BLaER1 treated with 17β-estradiol and CSF1 and Interleukin-3, amounts not matched to agents 10 nM and 100 nM (cell line): Measurements from ENCODE around the gene SEC24C.
"Not testable (repeated sequence)": the region's sequence is repeated elsewhere in the genome, so short reads cannot be mapped to it uniquely, and the experiment has no call there.

Source experiments
- H3K27ac ChIP-seq, 11 experiments: shearing (Covaris generic); formaldehyde crosslinking; 2 replicates each; pipeline ENCODE4 v1.8.1; 2022
- H3K27me3 ChIP-seq, 11 experiments: shearing (Covaris generic); formaldehyde crosslinking; 2 replicates each; pipeline ENCODE4 v1.8.1; 2022
- H3K36me3 ChIP-seq, 11 experiments: shearing (Covaris generic); formaldehyde crosslinking; 2 replicates each; pipeline ENCODE4 v1.8.1; 2022
- H3K4me1 ChIP-seq, 10 experiments: shearing (Covaris generic); formaldehyde crosslinking; 2 replicates each; pipeline ENCODE4 v1.8.1; 2022
- H3K4me2 ChIP-seq, 11 experiments: shearing (Covaris generic); formaldehyde crosslinking; 2 replicates each; pipeline ENCODE4 v1.8.1; 2022
- H3K4me3 ChIP-seq, 10 experiments: shearing (Covaris generic); formaldehyde crosslinking; 2 replicates each; pipeline ENCODE4 v1.8.1; 2022
- H3K9ac ChIP-seq, 11 experiments: shearing (Covaris generic); formaldehyde crosslinking; 2 replicates each; pipeline ENCODE4 v1.8.1; 2022
- H3K9me3 ChIP-seq, 11 experiments: shearing (Covaris generic); formaldehyde crosslinking; replicated peaks in 1 of 11; 2 replicates each; pipeline ENCODE4 v1.8.1; 2022
- H4K20me1 ChIP-seq, 11 experiments: shearing (Covaris generic); formaldehyde crosslinking; 2 replicates each; pipeline ENCODE4 v1.8.1; 2022
- Cebpa-rat ChIP-seq, 11 experiments: shearing (Covaris generic); IDR thresholded peaks; 2 replicates each; pipeline ENCODE4 v1.8.1; 2022

Gene SEC24C, protein sequence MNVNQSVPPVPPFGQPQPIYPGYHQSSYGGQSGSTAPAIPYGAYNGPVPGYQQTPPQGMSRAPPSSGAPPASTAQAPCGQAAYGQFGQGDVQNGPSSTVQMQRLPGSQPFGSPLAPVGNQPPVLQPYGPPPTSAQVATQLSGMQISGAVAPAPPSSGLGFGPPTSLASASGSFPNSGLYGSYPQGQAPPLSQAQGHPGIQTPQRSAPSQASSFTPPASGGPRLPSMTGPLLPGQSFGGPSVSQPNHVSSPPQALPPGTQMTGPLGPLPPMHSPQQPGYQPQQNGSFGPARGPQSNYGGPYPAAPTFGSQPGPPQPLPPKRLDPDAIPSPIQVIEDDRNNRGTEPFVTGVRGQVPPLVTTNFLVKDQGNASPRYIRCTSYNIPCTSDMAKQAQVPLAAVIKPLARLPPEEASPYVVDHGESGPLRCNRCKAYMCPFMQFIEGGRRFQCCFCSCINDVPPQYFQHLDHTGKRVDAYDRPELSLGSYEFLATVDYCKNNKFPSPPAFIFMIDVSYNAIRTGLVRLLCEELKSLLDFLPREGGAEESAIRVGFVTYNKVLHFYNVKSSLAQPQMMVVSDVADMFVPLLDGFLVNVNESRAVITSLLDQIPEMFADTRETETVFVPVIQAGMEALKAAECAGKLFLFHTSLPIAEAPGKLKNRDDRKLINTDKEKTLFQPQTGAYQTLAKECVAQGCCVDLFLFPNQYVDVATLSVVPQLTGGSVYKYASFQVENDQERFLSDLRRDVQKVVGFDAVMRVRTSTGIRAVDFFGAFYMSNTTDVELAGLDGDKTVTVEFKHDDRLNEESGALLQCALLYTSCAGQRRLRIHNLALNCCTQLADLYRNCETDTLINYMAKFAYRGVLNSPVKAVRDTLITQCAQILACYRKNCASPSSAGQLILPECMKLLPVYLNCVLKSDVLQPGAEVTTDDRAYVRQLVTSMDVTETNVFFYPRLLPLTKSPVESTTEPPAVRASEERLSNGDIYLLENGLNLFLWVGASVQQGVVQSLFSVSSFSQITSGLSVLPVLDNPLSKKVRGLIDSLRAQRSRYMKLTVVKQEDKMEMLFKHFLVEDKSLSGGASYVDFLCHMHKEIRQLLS

DNA sequence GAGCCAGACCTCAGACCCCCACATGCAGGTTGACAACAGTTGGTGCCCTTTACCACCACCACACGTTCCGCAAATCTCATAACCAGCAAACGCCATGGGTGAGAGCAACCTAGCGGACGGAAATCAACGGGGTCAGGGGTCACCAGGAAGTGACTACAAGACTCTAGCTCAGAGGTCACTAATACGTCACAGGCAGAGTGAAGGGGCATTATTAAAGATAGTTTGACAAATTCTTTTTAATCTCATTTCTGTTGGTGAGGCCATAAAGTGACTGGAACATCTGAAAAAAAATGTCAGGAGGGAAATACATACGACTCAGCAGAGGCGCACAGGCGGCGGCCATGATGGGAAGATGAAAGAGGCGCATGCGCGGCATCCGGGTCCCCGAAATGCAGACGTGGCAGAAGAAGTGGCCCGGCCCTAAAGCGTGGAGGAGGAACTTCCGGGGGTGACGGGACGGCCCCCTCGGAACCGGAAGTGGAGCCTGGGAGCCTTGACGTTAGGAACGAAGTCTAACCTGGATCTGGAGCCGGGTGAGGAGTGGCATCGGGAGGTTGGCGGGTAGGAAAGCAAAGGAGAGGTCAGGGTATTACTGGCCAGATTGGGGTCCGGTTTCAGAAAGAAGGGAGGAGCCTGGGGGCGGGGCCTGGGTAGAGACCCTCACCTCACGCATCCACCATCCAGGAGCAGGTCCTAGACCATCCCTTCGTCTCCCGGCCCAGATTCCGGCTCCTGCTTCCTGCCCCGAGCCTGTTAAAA is at the start of gene SEC24C:
TSS of gene SEC24C (plus strand) at position 468 of the 759 bp plus-strand sequence. CDS start 2,461 bp downstream, outside the sequence.
- H4K20me1 ChIP-seq, result peaks cover 0 to 30% (median 8%) of the 10 kb centered on the region in 11 experiments; a peak in 13 of 22 replicates
- peaks cover 28 to 63% (median 37%) of the 10 kb centered on the region in 11 experiments for H3K36me3 ChIP-seq
- H3K9ac ChIP-seq, result peak within 1 kb of the TSS; percentile 79 to 95 (median 88)
- H3K4me2 ChIP-seq, result peak within 1 kb of the TSS; percentile 86 to 98 (median 94)
- no peaks in the 10 kb centered on the region for H3K27me3 ChIP-seq
- peak within 1 kb of the TSS; percentile 71 to 99 (median 89) for H3K4me3 ChIP-seq
- TF ChIP-seq Cebpa-rat (IDR thresholded peaks at IDR 0.05), result no peak
- H3K4me1 ChIP-seq, result peaks cover 30 to 55% (median 41%) of the 10 kb centered on the region in 10 experiments
- H3K27ac ChIP-seq, result peak within 1 kb of the TSS; percentile 85 to 97 (median 92)
- H3K9me3 ChIP-seq, result no peaks in the 10 kb centered on the region

DNA sequence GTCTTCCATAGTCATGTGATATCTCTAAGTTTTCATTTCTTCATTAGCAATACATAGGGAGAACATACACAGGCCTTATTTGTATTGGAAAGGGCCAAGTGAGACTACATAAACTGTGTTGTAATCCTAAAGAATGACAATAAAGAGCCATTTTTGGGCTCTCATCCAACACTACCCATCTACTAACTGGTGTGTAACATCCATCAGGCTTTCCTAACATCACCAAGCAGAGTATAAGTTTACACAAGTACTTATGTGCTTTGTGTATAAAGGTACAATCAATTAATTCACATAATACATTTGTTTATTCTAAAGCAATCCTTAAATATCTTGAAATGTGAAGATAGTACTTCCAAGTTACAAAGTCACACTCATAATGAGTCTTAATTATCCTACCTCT is 48.9 kb upstream of the SEC24C start:
- not testable (repeated sequence) for H3K27me3 ChIP-seq, H4K20me1 ChIP-seq

DNA sequence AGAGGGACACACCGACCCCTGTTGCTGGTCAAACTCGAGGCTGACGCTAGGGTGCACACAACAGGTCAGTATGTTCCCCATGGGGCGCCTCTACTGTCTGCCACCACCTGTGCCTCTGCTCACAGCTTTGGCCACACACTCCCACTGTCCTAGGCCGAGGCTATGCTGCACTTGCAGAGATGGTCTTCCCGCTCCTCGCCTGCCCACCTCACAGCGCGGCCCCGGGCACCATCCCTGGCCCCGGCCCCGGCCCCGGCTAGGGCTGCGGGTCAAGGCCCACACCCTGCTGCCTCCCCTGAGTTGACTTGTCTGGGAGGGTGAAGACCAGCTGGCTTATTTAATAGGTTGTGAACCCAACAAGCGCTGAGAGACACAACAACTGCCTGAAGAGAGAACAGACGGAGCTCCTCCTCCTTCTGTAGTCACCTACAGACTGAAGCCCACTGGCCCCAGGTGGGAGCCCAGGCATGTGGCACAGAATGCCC is 46.5 kb upstream of the SEC24C start, which contains the start of gene AGAP5:
TSS of gene AGAP5 (minus strand) at position 435 of the 485 bp plus-strand sequence. CDS start at position 81, 354 bp downstream.
- peaks cover 0 to 29% (median 0%) of the 10 kb centered on the region in 11 experiments; a peak in 8 of 22 replicates for H3K36me3 ChIP-seq
- not testable (repeated sequence) for H3K27me3 ChIP-seq, H3K4me2 ChIP-seq, H3K9me3 ChIP-seq, H3K4me3 ChIP-seq, H4K20me1 ChIP-seq, H3K27ac ChIP-seq, H3K9ac ChIP-seq
- peaks cover 0 to 16% (median 4%) of the 10 kb centered on the region in 10 experiments; a peak in 9 of 20 replicates for H3K4me1 ChIP-seq

More for the DNA sequence above, 48.9 kb upstream of the SEC24C start:
- not testable (repeated sequence) for H3K4me1 ChIP-seq, H3K4me3 ChIP-seq, H3K9me3 ChIP-seq, H3K27ac ChIP-seq, H3K4me2 ChIP-seq, H3K9ac ChIP-seq
- peaks cover 0 to 33% (median 0%) of the 10 kb centered on the region in 11 experiments; a peak in 9 of 22 replicates for H3K36me3 ChIP-seq

DNA sequence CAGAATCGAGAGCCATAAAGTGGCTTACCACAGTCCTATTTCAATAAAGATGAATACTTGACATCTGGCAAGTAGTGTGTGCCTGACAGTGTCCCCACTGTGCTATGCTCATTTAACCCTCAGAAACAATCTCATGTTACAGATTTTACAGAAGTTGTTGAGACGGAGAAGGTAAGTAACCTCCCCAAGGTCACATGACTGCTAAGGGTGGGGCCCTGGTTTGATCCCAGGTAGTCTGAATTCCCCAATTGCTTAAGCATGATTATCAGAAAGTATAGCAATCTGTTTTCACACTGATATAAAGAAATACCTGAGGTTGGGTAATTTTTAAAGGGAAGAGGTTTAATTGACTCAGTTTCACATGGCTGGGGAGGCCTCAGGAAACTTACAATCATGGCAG is 45.4 kb upstream of the SEC24C start:
- Histone ChIP-seq H3K4me1 (peaks cover 0 to 20% (median 5%) of the 10 kb centered on the region in 10 experiments; a peak in 9 of 20 replicates), H3K36me3 (peaks cover 0 to 21% (median 0%) of the 10 kb centered on the region in 11 experiments; a peak in 7 of 22 replicates)
- not testable (repeated sequence) for H3K4me3 ChIP-seq, H3K9me3 ChIP-seq, H3K27me3 ChIP-seq, H3K27ac ChIP-seq, H3K4me2 ChIP-seq, H3K9ac ChIP-seq, H4K20me1 ChIP-seq

DNA sequence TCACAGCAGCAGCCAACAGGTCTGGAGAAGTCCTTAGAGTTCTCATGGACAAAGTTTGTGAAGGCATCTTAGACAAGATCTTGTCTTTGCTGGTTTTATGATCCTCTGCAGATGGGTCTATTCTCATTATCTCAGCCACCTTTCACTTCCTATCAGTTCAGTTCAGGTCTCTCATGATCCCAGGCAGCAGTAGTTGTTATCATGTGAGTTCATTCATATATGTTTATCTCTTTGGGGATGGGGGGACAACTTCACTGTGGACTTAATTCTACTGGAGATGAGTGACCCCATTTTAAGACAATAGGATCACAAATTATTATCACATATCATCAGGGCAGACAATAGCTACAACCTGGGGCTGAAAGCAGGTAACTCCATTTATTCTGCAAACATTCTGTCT is 40.2 kb upstream of the SEC24C start:
- not testable (repeated sequence) for H3K4me3 ChIP-seq

DNA sequence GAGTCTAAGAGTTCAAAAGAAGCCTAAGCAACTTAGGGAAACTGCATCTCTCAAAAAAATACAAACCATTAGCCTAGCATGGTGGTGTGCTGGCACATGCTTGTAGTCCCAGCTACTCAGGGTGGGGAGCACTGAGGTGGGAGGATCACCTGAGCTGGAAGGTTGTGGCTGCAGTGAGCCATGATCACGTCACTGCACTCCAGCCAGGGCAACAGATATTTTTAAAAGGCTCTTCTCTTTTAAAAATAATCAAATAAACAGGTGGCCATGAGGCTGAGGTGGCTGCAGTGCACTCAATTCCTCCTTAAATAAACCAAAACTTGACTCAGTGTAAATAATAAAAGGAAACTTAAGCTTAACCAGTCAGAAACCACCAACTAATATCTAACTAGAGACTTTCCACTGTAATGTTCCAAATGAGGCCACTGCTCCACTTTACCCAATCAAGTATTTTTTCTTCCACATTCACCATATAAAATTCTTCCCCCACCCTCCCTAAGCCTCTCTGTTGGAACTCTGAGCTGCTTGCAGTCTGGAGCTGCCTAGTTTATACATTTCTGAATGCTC is 38.6 kb upstream of the SEC24C start:
- H3K4me2 ChIP-seq, H3K4me3 ChIP-seq: not testable (repeated sequence)

More for the DNA sequence above, 40.2 kb upstream of the SEC24C start:
- not testable (repeated sequence) for H3K4me2 ChIP-seq, H4K20me1 ChIP-seq, H3K27me3 ChIP-seq, H3K27ac ChIP-seq, H3K9me3 ChIP-seq, H3K9ac ChIP-seq
- Histone ChIP-seq H3K4me1 (peaks cover 0 to 34% (median 5%) of the 10 kb centered on the region in 10 experiments; a peak in 9 of 20 replicates), H3K36me3 (peaks cover 0 to 20% (median 3%) of the 10 kb centered on the region in 11 experiments; a peak in 10 of 22 replicates)

DNA sequence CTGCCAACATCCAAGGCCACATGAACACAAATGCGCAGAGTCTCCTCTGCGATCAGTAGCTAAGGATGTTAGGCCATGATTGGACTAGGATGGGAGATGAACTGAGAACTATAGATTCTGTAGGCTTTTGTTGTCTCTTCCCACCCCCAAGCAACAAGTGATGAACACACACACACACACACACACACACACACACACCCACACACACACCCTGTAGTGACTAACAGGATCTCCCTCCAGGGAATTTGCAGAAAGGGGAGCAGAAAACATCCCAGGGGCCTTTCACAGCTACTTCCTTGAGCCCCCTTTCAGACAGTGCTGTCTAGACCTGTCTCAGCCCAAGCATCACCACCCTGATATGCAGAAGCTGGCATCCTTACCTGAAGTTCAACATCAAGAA is 37.7 kb upstream of the SEC24C start:
- peaks cover 3 to 22% (median 10%) of the 10 kb centered on the region in 11 experiments; a peak in 16 of 22 replicates for H3K36me3 ChIP-seq
- not testable (repeated sequence) for H3K9ac ChIP-seq, H4K20me1 ChIP-seq, H3K9me3 ChIP-seq, H3K27me3 ChIP-seq, H3K27ac ChIP-seq, H3K4me3 ChIP-seq, H3K4me2 ChIP-seq
- peaks cover 0 to 30% (median 3%) of the 10 kb centered on the region in 10 experiments; a peak in 9 of 20 replicates for H3K4me1 ChIP-seq

More for the DNA sequence above, 38.6 kb upstream of the SEC24C start:
- H3K4me1 ChIP-seq, result peaks cover 0 to 34% (median 5%) of the 10 kb centered on the region in 10 experiments; a peak in 9 of 20 replicates
- H3K9me3 ChIP-seq, H3K9ac ChIP-seq, H3K27ac ChIP-seq, H4K20me1 ChIP-seq, H3K27me3 ChIP-seq: not testable (repeated sequence)
- H3K36me3 ChIP-seq, result peaks cover 3 to 21% (median 10%) of the 10 kb centered on the region in 11 experiments; a peak in 16 of 22 replicates

DNA sequence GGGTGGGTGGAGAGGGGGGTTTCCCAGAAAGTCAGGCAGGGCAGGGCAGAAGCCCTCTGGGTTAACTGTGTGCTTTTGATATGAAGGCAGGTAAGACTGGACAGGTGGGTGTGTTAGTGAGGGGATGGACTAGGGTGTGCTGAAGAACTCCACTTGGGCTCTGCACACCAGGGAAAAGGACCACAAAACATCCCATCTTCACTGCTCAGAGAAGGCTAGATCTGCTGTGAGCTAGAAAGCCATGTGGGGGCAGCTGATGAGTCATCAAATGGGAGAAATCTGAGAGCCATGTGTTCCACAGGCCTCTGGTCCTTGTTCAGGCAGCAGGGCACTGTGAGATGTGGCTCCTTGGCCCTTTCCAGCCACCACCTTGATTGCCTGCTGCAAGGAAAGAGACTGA is 36.5 kb upstream of the SEC24C start:
- H3K4me2 ChIP-seq, H4K20me1 ChIP-seq, H3K27me3 ChIP-seq, H3K9me3 ChIP-seq, H3K27ac ChIP-seq, H3K9ac ChIP-seq, H3K4me3 ChIP-seq: not testable (repeated sequence)
- H3K4me1 ChIP-seq, result peaks cover 0 to 19% (median 0%) of the 10 kb centered on the region in 10 experiments; a peak in 5 of 20 replicates
- peaks cover 10 to 33% (median 16%) of the 10 kb centered on the region in 11 experiments; a peak in 18 of 22 replicates for H3K36me3 ChIP-seq

DNA sequence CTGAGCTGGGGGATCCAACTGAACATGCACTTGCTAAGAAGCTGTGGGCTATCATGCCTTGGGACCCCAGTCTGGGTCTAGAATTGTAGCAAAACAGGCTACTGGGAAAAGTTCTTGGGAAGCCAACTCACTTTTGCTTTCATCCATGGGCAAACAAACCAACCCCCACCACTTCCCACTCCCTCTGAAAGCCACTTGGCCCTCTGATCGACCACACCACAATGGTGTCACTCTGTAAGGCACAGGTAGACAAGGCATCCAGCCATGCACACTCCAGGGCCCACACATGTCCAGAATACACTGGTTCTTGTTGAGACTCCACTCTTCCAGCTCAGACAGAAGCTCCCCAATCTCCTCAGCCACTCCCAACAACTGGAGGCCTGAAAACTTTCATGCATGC is 36.0 kb upstream of the SEC24C start:
- not testable (repeated sequence) for H3K27me3 ChIP-seq, H3K4me3 ChIP-seq, H4K20me1 ChIP-seq, H3K27ac ChIP-seq, H3K9ac ChIP-seq, H3K9me3 ChIP-seq
- Histone ChIP-seq H3K4me2 (peak overlapping the region in 1 of 11 experiments; percentile 2; a peak in 1 of 22 replicates), H3K4me1 (peaks cover 0 to 18% (median 0%) of the 10 kb centered on the region in 10 experiments; a peak in 4 of 20 replicates), H3K36me3 (peaks cover 12 to 37% (median 19%) of the 10 kb centered on the region in 11 experiments; a peak in 18 of 22 replicates)

DNA sequence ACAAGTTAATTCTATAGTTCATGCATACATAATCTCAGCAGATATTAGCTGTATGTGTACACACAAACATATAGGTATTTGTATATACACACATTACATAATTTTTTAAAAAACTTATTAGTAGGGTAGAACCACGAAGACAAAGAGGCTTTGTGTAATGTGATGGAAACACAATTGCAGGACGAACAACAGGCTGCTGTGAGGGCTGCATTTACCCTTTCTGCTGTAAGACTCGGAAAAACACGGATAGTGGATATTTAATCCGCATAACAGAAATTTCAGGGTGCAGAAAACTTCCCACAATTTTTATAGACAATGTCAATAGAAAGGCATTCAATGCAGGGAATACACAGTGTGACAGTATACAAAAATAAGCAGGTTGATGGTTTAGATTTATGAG is 32.5 kb upstream of the SEC24C start:
- H3K4me3 ChIP-seq, result not testable (repeated sequence)

DNA sequence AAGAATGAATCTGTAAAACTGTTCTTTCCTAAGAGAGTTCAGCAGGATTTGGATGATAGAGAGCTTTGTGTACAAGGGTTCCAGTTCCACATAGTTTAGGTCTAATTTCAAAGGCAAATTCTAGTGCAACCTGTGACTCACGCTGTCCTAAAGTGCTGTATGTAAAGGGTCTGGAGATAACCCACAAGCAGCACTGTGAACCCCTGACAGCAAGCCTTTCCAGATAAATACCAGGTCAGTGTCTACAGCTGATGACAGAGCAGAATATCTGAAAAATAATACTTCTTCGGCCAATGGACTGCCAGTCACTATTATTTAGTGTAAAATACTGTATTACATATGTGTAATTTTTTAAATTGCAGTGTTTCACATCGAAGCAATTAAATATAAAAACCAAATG is 30.3 kb upstream of the SEC24C start:
- not testable (repeated sequence) for H3K27me3 ChIP-seq, H3K4me2 ChIP-seq, H3K27ac ChIP-seq, H3K4me3 ChIP-seq, H4K20me1 ChIP-seq, H3K9me3 ChIP-seq, H3K9ac ChIP-seq
- peaks cover 31 to 57% (median 45%) of the 10 kb centered on the region in 11 experiments for H3K36me3 ChIP-seq
- peaks cover 12 to 35% (median 18%) of the 10 kb centered on the region in 10 experiments for H3K4me1 ChIP-seq

More for the DNA sequence above, 32.5 kb upstream of the SEC24C start:
- peaks cover 23 to 43% (median 34%) of the 10 kb centered on the region in 11 experiments for H3K36me3 ChIP-seq
- not testable (repeated sequence) for H3K9ac ChIP-seq, H3K9me3 ChIP-seq, H4K20me1 ChIP-seq, H3K27me3 ChIP-seq, H3K27ac ChIP-seq, H3K4me2 ChIP-seq
- peaks cover 0 to 22% (median 0%) of the 10 kb centered on the region in 10 experiments; a peak in 7 of 20 replicates for H3K4me1 ChIP-seq
